NCI-H69 (cell line): ENCODE measurements around the gene ADAMTSL3.

Source experiments
- DNase-seq: peaks from one replicate; lab custom pipeline; 2025; lab: John Stamatoyannopoulos, UW

ADAMTSL3 gene

GRCh38 chr15:83886321-83886720 is 232.4 kb downstream of the ADAMTSL3 start:
- no peak for DNase-seq

- DNase-seq = no peak
Measured at GRCh38 chr15:83887404-83887803, 233.5 kb downstream of the ADAMTSL3 start.

DNA sequence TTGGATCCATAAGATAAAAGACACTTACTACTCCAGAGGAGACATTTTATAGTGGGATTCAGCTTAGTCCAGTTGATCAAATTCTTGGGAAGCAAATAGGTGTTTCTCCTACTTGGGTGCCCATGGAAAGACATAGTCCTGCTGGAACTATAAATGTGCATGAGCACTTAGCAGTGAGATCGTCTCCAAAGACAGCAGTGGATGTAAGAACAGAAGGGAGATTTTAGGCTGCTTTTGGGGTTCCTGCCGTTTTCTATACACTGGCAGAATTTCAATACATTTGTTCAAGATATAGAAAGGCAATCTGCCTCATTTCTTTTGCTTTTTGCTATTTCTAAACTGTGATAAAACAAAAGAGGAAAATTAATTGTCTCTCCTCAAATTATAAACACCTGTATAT is 234.0 kb downstream of the ADAMTSL3 start:
- no peak for DNase-seq

DNA sequence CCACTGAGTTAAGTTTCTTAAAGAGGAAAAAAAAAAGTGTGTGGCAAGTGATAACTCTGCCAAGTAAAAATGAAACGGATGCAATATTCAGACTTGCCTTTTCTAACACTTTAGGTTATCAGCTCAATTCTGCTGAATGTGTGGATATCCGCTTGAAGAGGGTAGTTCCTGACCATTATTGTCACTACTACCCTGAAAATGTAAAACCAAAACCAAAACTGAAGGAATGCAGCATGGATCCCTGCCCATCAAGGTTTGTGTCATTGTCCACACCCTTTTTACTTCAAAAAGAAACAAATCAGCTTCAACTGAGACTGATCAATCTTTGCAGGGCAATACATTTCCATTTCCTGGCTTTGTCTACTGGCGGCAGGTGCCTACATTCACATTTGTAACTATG is 236.1 kb downstream of the ADAMTSL3 start:
- no peak for DNase-seq

DNA sequence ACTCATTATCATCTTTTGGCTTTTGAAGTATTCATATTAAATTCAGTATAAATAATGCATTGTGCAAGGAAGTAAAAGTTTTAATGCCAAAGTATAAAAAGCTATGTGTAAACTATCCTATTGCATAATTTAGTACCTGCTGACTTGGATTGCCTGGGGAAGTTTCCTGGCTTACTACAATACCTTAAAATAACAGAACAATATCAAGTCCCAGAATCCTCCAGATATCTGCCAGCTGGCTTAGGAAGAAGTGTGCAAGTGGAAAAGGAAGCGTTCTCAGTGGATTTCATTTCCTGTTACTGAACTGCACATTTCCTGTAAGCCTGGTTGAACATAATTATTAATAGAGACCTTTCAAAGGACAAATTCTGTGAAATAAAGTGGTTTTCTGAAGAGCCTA is 236.7 kb downstream of the ADAMTSL3 start:
- DNase-seq = no peak

GRCh38 chr15:83892498-83892897 is 238.6 kb downstream of the ADAMTSL3 start:
- DNase-seq = no peak

DNA sequence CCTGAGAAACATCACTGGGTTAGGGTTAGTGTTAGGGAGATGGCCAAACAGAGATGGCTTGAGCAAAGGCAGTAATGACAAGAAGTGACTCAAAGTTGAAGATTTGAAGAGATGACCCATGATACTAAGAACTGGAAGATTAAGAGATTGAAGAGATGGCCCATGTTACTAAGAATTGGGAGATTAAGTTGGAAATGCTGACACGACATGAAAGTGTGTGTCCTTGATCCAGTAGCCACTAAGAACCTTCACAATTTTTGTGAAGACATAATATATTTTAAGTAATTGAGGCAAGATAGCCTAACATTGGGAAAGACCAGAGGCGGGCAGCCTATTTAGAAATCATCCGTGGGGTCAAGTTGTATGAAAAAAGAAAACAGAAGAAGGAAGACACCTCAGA is 239.4 kb downstream of the ADAMTSL3 start:
- DNase-seq = no peak

- DNase-seq = no peak
Measured at GRCh38 chr15:83897037-83897436, 243.1 kb downstream of the ADAMTSL3 start.

DNA sequence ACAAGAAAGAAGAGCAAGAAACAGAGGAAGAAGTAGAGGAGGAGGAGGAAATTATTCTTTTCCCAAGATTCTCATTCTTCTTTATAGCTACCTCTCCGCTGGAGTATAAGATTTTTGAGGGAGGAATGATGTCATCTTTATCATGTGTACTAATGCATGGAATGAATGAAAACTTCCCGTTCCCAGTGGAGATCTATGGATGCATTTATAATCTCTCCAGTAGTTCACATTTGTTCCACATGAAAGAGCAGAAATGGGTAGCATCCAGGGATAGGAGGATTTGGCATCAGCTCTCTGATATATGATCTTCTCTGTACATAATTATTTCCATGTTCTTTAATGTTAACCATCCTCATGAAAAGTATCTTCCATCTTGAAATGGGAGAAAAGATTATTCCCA is 244.4 kb downstream of the ADAMTSL3 start:
- DNase-seq = no peak

GRCh38 chr15:83899670-83900069 is 245.7 kb downstream of the ADAMTSL3 start:
- no peak for DNase-seq

DNA sequence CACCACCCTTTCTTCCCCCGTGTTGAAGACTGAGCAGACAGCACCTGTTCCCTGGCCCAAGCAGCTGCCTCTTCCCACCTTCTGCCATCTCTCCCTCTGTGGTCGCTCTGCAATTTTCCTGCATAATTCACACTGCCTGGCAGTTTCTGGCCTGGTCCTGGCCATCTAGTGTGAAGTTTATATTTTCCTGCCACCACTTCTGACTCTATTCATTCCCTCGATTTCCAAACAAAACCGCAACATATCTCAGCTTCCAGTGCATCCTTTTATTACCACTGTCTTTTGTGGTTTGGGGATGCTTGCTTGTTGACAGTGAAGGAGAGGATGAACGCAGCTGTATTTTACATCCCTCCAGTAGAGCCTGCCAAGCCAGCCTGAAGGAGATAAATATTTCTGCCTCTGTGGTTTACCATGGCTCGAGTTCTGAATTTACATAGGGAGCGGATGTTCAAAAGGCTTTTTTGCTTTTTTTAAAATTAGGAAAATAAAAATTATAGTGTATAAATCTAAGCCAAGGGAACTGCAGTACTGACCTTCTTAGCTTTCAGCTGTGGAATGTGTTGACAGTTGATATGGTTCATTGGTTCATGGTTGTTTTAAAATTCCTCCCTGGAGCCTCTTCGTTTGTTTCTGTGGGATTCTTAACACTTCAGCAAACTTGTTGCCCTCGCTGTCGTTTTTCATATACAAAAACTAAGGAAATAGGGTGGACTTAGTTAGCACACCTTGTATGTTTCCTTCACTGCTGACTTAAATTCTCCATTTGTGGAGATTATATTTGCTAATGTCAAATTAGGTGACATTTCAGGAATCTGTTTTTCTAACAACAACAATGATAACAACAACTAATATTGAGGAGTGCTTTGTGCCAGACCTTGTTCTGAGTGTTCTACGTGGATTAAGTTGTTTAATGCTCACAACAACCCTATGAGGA is 250.5 kb downstream of the ADAMTSL3 start:
- DNase-seq = no peak

GRCh38 chr15:83905556-83906273 is 251.8 kb downstream of the ADAMTSL3 start:
- no peak for DNase-seq

DNA sequence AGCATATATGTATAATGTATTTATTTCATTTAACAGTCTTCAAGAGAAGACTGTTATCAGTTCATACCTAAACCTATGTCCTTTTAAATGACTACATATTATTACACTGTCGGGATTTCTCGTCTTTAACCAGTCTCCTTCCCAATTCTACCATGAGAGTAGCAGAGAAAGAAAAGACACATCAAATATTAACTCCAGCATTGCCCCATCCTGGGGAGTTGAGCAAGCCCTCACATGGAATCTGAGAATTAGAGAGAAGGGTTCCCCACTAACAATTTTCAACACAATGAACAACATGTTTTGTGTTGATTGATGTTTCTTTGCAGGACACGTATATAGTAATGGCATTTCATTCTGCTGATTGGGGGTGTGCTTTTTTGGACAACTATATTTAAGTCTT is 257.4 kb downstream of the ADAMTSL3 start:
- no peak for DNase-seq

DNA sequence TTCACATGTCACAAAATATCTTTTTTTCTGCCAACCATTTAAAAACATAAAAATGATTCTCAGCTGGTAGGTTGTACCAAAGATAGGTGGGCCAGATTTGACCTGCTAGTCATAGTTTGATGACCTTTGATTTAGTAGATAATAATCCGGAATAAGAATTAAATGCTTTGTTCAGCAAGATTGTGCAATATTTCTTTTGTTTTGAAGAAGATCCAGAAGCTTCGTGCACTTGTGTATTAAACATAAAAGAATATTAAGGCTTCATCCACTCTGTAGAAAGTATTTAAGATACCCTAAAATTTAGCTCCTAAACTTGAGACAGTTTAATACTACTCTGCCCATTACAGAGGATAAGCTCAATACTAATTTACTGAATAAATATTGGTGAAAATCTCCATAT is 258.4 kb downstream of the ADAMTSL3 start:
- DNase-seq = no peak

- no peak for DNase-seq
Measured at GRCh38 chr15:83913034-83913632, 259.2 kb downstream of the ADAMTSL3 start.

DNA sequence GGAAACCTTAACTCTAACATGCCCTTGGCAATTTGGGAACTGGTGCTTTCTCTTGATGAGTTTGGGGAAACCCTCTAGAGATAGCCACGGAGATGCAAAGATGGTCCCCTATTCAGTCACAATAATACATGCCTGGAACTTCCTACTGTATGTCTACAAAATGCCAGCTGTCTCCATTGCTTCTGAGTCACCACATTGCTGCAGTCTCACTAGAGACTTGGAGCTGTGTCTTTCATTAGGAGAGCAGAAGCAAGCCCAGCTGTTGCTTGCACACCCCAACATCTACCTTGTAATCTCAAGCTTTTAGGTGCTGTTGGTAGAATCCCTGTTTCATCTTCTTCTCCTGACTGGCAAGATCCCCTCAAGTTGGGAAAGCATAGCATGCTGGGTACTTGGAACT is 261.0 kb downstream of the ADAMTSL3 start:
- no peak for DNase-seq

- DNase-seq = no peak
Measured at GRCh38 chr15:83917432-83917831, 263.5 kb downstream of the ADAMTSL3 start.

GRCh38 chr15:83918011-83918410 is 264.1 kb downstream of the ADAMTSL3 start:
- DNase-seq = no peak

DNA sequence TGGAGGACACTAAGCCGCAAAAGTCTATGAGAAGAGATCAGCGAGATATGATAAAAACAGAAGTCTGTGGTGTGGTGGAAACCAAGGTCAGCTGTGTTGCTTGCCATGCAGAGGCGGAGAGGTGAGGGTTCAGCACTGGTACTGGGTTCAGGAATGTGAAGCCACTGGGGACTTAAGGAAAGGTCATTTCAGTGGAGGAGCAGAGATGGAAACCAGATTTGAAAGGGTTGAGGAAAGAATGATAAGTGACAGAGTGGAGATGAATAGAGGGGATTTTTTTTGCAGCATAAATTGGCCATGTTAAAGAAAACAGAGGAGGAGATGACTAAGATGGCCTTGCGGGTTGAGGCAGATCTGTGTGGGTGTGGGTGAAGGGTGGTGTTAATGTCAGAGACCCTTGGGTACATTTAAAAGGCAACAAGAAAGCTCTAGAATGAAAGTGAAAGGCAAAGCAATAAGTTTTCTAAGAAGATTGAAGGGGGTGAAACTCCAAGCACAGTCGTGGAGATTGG is 265.5 kb downstream of the ADAMTSL3 start:
- DNase-seq = no peak

GRCh38 chr15:83919978-83920510 is 266.1 kb downstream of the ADAMTSL3 start:
- DNase-seq = no peak

- no peak for DNase-seq
Measured at GRCh38 chr15:83922649-83923294, 268.8 kb downstream of the ADAMTSL3 start.

DNA sequence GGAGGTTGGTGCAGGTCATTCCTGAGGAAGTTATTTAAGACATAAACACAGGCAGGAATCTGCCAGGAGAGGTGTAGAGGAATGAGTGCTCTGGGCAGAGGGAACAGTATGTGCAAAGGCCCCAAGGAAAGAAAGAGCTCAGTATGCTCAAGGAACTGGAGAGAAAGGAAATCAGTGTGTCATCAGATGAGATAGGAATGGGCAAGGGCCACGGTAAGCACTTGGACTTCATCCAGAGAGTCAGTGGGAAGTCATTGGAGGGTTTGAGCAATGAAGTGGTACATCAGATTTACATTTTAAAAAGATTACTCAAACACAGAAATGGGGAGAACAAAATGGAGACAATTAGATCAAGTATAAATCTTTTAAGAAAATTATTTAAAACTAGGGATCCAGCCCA is 272.2 kb downstream of the ADAMTSL3 start:
- no peak for DNase-seq
